K562 (cell line): ENCODE data around the gene SRCAP. TPM values are rescaled to one million over a fixed set of nuclear protein-coding genes. Genes with fewer than 3 reads are reported as not detected.

Experiments used
- ATF1 ChIP-seq, 2 experiments: fragments of 450-650 bp in 1 of 2; IDR thresholded peaks; 2 replicates each; pipeline ENCODE4 v1.6.1; 2016; ENCODE audit warnings: missing compliant biosample characterization in 1 of 2, missing genetic modification characterization in 1 of 2
- BCL6 ChIP-seq: fragments of 250-450 bp; sonication (Bioruptor Pico); IDR thresholded peaks from 2 replicates; pipeline ENCODE4 v1.4.0; 2020
- CBFA2T2 ChIP-seq: fragments of 450-650 bp; conservative IDR thresholded peaks from 2 replicates; pipeline ENCODE4 v1.6.1; 2017; ENCODE audit warnings: mild to moderate bottlenecking
- CHD4 ChIP-seq: fragments of 200-600 bp; sonication (generic); IDR thresholded peaks from 3 replicates; pipeline ENCODE4 v1.6.1; 2012; ENCODE audit warnings: low read depth, mild to moderate bottlenecking, mixed read lengths, low read length, inconsistent platforms; ENCODE audit not compliant: insufficient read depth, insufficient replicate concordance, poor library complexity, severe bottlenecking
- CTCF ChIP-seq, 3 experiments: IDR thresholded peaks in 2 of 3; conservative IDR thresholded peaks in 1 of 3; 2 replicates each; pipeline ENCODE4 v1.5.1; 2011 to 2012; ENCODE audit warnings: low read length in 3 of 3, mild to moderate bottlenecking in 3 of 3, control low read depth in 2 of 3, improper control_type of control experiment in 1 of 3, inconsistent platforms in 1 of 3, low read depth in 1 of 3, mixed read lengths in 1 of 3, moderate library complexity in 1 of 3; ENCODE audit not compliant: insufficient read depth in 2 of 3
- DNMT1 ChIP-seq: fragments of 450-650 bp; IDR thresholded peaks from 2 replicates; pipeline ENCODE4 v1.6.1; 2016; ENCODE audit warnings: antibody characterized with exemption, mild to moderate bottlenecking
- GATAD2B ChIP-seq: fragments of 450-650 bp; IDR thresholded peaks from 2 replicates; pipeline ENCODE4 v1.6.1; 2017; ENCODE audit warnings: mild to moderate bottlenecking, borderline replicate concordance
- GTF3C2 ChIP-seq: IDR thresholded peaks from 3 replicates; pipeline ENCODE4 v1.6.1; 2011; ENCODE audit warnings: borderline replicate concordance, mild to moderate bottlenecking, moderate library complexity; ENCODE audit not compliant: insufficient read length; ENCODE audit errors: extremely low read depth
- MLLT1 ChIP-seq, 2 experiments: fragments of 450-650 bp; IDR thresholded peaks; 2 replicates each; pipeline ENCODE4 v1.6.1; 2016
- MYBL2 ChIP-seq, 2 experiments: fragments of 450-650 bp in 1 of 2; sonication (generic) in 1 of 2; formaldehyde crosslinking in 1 of 2; IDR thresholded peaks; 2 replicates each; pipeline versions ENCODE4 v1.6.1 to v1.8.1; 2017 to 2022; ENCODE audit warnings: borderline replicate concordance in 1 of 2, inconsistent platforms in 1 of 2, low read depth in 1 of 2, mild to moderate bottlenecking in 1 of 2, missing genetic modification reagents in 1 of 2, moderate library complexity in 1 of 2
- NKRF ChIP-seq: fragments of 450-650 bp; IDR thresholded peaks from 2 replicates; pipeline ENCODE4 v1.6.1; 2016; ENCODE audit warnings: borderline replicate concordance
- PML ChIP-seq: IDR thresholded peaks from 2 replicates; pipeline ENCODE4 v1.6.1; 2012; ENCODE audit warnings: low read length, inconsistent platforms
- RBM34 ChIP-seq: fragments of 200-400 bp; formaldehyde crosslinking; IDR thresholded peaks from 2 replicates; pipeline ENCODE4 v1.6.1; 2018; ENCODE audit warnings: low read length, borderline replicate concordance; ENCODE audit not compliant: insufficient read depth
- RNF2 ChIP-seq: sonication (generic); IDR thresholded peaks from 2 replicates; pipeline ENCODE4 v1.6.1; 2016
- SMARCA5 ChIP-seq: fragments of 450-650 bp; IDR thresholded peaks from 2 replicates; pipeline ENCODE4 v1.6.1; 2016
- TRIM28 ChIP-seq: fragments of 450-650 bp; IDR thresholded peaks from 2 replicates; pipeline ENCODE4 v1.6.1; 2017
- YBX1 ChIP-seq: fragments of 450-650 bp; IDR thresholded peaks from 2 replicates; pipeline ENCODE4 v1.7.1; 2016; ENCODE audit warnings: mild to moderate bottlenecking
- ZNF277 ChIP-seq: fragments of 250-450 bp; sonication (Bioruptor Pico); IDR thresholded peaks from 2 replicates; pipeline ENCODE4 v1.8.0; 2022; ENCODE audit warnings: inconsistent platforms, mild to moderate bottlenecking, moderate library complexity, borderline replicate concordance
- polyA plus RNA-seq, 8 experiments: library from polyadenylated mRNA; depleted of rRNA in 4 of 8; stranded (reverse) in 5 of 8; unstranded in 3 of 8; fragments of >200 nt; fragmentation: Nextera tagmentation in 2 of 8; fragmentation: Illumina TruSeq in 1 of 8; extraction: Ambion mirVana in 2 of 8; extraction: Trizol in 1 of 8; gene quantifications; 2 replicates each; pipeline versions ENCODE4 v1.2.1 to v1.2.3, GENCODE V29; 2011 to 2014; ENCODE audit warnings: inconsistent platforms in 1 of 8, missing spikeins in 1 of 8
- total RNA-seq, 7 experiments: library from RNA; depleted of rRNA in 6 of 7; stranded (reverse); fragments of >200 nt in 6 of 7; fragmentation: Illumina TruSeq in 2 of 7; extraction: Trizol in 2 of 7; gene quantifications; 2 replicates each; pipeline versions ENCODE4 v1.2.1 to v1.2.3, GENCODE V29; 2011 to 2021; ENCODE audit warnings: low replicate concordance in 1 of 7

SRCAP gene
- total and polyA plus RNA-seq, 9 of the 15 experiments (the other 6 are each of a cell fraction or from before 2014, with no cell fraction given) = 0.21 to 62.6 (median 5.8) TPM

GRCh38 chr16:30649725-30650368 lies 49.1 kb upstream of the SRCAP start (continued):
- TF ChIP-seq CTCF (IDR thresholded peaks at IDR 0.05 in 2 of 3, conservative IDR thresholded peaks at IDR 0.05 in 1 of 3; ENCODE audit: insufficient read depth in 2 of 3, low read depth in 1 of 3, low read length in 3 of 3) (0 out of 6 replicates have a peak, but pooled peaks of 1 of the 3 experiments have one; percentile 2), MLLT1 (IDR thresholded peaks at IDR 0.05) (peak in 1 of 2 experiments; percentile 99; a peak in 2 of 4 replicates), SMARCA5 (no peak), RNF2 (no peak), MYBL2 (IDR thresholded peaks at IDR 0.05; ENCODE audit: low read depth) (no peak), MYBL2 (CRISPR knock-in tag; IDR thresholded peaks at IDR 0.05; ENCODE audit: borderline replicate concordance) (no peak), GTF3C2 (no peak), NKRF (no peak), GATAD2B (no peak), ZNF277 (CRISPR knock-in tag) (no peak), TRIM28 (no peak), PML (no peak), BCL6 (CRISPR knock-in tag) (no peak), RBM34 (no peak), YBX1 (no peak), ATF1 (CRISPR knock-in tag; IDR thresholded peaks at IDR 0.05) (no peak), ATF1 (tag; IDR thresholded peaks at IDR 0.05) (no peak), CHD4 (no peak), CBFA2T2 (no peak), DNMT1 (no peak)
